ENCODE results near the gene AKR1C2.
"Not testable (repeated sequence)": the region's sequence is repeated elsewhere in the genome, so short reads cannot be mapped to it uniquely, and the experiment has no call there.

The AKR1C2 gene

GRCh38 chr10:5023177-5023805 lies 19.6 kb upstream of the AKR1C2 start:
- DNase-seq = no peak

DNA sequence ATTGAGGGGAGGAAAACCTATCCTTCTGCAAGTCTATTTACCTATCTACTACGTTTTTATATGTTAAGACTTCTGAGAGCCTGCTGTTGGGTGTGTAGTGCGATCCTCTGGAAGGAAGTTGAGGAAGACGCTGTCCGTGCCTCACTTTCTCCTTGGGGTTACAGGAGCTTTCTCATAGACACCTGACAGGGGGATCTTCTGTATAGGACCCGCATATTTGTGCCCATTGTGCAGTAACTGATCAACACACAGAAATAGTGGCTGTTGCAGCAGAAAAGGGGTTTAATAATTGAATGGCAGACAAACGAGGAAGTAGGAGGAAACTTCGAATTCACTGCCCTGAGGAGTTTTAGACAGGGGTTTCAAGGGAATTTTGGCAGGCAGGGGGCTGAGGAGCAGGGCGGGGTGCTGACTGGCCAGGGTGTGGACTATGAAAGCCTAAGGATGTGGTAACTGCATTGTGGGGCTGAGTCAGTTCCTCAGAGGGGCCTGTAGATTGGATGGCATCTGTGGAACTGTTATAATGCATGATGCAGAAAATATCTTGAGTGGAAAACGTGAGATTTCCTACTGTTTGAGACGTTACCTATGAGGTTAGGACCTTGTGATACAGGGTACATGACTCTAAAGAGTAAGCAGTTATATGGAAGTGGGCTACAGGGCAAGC lies 18.1 kb upstream of the AKR1C2 start:
- not testable (repeated sequence) for DNase-seq

GRCh38 chr10:5019770-5020612 lies 16.3 kb upstream of the AKR1C2 start:
- not testable (repeated sequence) for DNase-seq

GRCh38 chr10:5018671-5019277 lies 15.1 kb upstream of the AKR1C2 start:
- peak; percentile 57 for DNase-seq

DNA sequence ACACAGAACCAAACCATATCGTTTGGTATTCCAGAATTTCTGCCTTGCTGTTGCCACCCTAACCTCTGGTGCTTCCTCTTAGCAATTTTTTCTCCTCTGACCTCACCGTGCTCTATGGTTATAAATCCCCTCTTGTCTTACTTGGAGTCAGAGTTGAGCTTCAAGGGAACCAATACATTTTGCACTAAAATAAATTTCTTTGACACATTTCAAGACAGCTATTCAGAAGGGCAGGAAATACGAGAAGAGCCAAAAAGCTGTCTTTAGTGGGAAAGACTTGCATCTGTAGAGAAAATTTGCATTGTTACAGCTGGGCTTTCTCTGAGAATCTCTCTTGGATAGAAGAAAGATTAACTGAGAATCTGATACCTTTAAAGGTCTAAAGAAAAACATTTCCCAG lies 14.5 kb upstream of the AKR1C2 start:
- no peak for DNase-seq

DNA sequence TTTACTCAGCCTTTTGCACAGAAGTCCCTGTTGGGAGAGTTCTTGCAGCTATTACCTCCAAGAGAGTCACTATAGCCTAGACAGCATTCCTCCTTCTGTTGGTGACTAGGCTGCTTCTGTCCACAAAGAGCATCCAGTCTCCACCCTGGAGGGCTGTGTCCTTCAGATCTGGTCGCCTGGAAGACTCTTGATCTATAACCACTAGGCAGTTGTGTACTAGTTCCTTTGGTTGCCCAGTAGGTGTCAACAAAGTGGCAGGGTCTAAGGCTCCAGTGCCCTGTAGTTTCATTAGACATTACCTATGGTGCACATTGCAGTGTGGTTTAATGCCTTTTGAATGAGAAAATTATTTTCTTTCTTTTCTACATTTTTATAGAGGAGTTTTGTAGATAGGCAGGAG lies 11.3 kb upstream of the AKR1C2 start:
- no peak for DNase-seq

- not testable (repeated sequence) for DNase-seq
Measured at GRCh38 chr10:5014200-5014910, 10.7 kb upstream of the AKR1C2 start.

DNA sequence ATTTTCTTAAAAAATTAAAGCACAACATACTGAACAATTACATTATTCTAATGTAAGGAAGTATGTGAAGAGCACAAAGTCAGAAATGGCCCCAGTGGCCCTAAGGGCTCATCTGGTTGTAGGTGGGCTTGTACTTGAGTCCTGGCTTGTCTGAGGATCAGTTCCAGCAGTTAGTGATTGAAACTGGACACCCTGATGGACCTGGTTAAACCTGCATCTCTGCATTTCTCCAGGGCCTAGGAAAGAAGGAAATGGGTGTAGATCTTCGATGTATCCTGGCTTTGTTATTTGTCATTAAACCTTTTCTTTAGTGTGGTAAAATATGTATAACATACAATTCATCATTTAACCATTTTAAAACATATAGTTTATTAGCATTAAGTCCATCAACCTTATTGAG lies 9.7 kb upstream of the AKR1C2 start:
- DNase-seq = no peak

GRCh38 chr10:5012595-5012994 lies 8.9 kb upstream of the AKR1C2 start:
- DNase-seq = no peak

GRCh38 chr10:5011392-5011791 lies 7.7 kb upstream of the AKR1C2 start:
- not testable (repeated sequence) for DNase-seq

GRCh38 chr10:5010043-5010442 lies 6.4 kb upstream of the AKR1C2 start:
- not testable (repeated sequence) for DNase-seq

GRCh38 chr10:5008857-5009548 lies 5.3 kb upstream of the AKR1C2 start:
- not testable (repeated sequence) for DNase-seq

DNA sequence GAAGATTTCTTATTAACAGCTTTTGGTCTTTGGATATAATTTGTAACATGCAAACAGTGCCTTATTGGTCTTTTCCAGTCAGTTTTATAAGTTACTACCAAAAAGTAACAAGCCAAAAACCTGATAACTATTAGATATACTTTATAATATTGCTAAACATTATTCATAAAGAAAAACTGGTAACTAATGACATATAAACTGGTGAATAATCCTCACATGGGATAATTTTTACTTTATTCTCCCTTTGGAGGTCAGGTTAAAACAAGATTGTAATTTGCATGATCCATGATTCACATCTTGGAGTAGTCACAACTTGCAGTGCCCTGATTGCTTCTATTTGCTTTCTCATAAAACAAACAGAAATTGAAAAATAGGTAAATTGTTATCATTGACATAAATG lies 844 bp upstream of the AKR1C2 start:
- DNase-seq = not testable (repeated sequence)

DNA sequence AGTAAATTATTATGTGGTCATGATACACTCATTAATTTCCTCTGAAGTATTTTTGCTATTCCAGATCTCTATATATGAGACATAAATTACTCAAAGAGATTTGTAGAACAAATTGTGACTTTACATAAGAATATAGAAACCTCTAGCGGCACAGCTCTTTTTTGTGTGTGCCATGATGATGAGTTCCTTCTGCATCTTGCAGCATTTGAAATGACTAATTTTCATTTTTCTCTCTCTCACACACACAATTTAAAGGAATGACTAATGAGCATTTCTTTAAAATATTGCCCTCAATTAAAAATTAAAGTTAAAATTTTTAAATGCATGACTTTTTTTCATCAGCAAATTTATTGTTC lies 351 bp upstream of the AKR1C2 start:
- DNase-seq = not testable (repeated sequence)

DNA sequence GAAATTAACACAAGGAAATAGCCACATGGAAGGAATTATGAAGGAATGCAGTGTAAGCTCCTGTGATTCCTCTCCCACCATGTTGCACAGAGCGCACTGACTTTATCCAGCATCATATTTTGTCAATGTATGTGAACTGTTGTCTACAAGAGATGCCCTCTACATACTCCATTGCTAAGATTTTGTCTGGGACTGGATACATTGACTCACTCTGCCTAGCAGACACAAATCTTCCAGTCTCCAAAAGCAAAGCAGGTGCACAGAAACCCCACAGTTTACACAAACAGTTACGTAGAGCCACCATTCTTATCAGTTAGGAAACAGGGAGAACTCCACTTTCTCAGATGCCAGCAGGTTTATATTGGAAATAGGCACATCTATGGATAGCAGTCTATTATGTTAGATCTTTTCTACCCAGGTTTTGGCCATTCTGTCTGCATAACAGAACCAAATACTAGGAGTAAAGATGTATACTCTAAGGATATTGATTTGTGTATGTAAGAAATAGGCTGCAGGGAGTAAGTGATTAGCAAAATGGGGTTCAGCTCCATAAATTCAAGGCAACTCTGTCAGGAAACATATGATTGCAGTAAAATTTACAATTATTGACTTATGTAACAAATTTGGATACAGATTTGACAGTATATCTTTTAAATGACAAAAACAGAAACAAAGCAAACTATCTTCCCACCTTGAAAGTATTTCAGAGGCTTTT lies 1.5 kb downstream of the AKR1C2 start:
- no peak for DNase-seq

DNA sequence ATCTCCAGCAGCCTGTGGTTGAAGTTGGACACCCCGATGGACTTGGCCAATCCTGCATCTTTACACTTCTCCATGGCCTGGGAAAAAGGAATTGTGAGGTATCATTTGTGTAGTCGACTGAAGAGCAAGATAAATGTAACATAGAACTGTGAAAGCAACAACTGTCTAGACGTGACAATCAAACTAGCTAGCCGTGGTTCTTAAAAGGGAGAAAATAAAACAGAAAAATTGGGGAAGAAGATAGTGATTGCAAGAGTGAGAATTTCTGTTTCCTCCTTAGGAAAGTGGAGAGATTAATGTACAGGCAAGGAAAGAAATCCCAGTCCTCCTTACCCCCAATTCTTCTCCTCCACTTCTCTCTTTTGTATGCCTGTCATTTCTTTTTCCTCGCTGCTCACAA lies 5.0 kb downstream of the AKR1C2 start:
- DNase-seq = no peak

- DNase-seq = not testable (repeated sequence)
Measured at GRCh38 chr10:4994260-4994659, 9.4 kb downstream of the AKR1C2 start.

GRCh38 chr10:4992564-4992963 lies 11.1 kb downstream of the AKR1C2 start:
- DNase-seq = not testable (repeated sequence)

GRCh38 chr10:4991463-4991862 lies 12.2 kb downstream of the AKR1C2 start:
- DNase-seq = not testable (repeated sequence)

DNA sequence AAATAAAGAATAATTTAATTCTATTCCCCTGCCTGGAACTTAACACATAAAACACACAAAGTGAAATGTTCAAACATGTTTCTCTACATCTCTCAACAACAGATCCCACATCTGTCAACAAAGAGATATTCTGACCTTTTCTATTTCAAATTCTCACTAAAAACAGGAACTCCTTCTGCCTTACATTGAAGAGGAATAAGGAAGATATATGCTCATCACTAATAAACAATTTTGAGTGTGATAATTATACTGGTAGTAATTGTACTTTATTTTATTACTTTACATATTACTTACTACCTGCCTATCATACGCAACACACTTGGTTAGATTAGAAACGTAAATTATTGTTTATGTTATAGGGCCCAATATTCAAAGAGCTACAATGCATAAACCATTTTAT lies 13.4 kb downstream of the AKR1C2 start:
- no peak for DNase-seq

DNA sequence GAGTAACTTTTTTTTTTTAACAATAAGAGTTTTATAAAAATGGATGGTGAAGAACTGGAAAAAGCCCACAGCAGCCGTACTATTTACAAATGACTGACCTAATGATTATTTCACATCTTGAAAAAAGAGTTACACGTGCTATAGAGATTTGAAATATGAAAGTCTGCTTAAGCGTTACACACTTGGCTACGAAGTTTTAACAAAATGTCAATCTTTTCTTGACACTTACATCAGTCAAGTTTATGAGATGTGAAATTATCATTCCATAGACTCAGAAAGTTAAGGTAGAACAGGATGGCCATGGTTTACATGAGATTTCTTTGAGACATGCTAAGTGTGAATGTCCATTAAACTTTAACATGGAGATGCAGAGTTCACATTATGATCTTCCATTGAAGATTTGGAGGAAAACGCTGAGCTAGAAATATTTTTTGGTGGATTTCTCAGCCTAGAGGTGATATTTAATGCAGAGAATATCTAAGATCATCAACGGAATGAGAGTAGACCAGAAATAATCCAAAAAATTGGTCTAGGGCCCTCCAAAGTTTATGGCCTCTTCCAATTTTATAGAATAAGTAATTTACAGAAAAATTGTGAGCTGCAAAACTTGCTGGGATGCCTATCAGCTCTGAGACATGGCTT lies 15.5 kb downstream of the AKR1C2 start:
- DNase-seq = not testable (repeated sequence)
